Middle frontal gyrus (tissue), 1 donor: ENCODE data around the gene THBS4.

ENCODE experiments used
- DNase-seq: peaks from one replicate; pipeline ENCODE4 v3.0.0-alpha.2; 2015; ENCODE audit warnings: low spot score; ENCODE audit errors: extremely low spot score

Gene THBS4

DNA sequence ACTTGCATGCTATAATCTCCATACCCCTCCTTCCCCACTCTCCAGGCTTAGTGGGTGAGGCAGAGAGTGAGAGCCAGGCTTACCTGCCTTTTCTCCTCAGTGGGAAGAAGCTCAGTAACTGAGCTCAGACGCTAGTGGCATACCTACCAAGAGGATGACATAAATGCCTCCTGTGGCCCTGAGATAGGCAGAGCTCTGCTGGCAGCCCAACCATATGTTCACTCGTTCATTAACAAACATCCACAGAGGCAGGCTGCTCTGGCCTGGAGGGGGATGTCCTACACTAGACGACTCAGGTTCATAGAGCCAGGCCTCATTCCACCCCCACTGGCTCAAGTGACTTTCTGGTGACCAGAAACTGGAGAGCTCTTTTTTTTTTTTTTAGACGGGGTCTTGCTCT is 81.3 kb downstream of the THBS4 start:
- no peak for DNase-seq

DNA sequence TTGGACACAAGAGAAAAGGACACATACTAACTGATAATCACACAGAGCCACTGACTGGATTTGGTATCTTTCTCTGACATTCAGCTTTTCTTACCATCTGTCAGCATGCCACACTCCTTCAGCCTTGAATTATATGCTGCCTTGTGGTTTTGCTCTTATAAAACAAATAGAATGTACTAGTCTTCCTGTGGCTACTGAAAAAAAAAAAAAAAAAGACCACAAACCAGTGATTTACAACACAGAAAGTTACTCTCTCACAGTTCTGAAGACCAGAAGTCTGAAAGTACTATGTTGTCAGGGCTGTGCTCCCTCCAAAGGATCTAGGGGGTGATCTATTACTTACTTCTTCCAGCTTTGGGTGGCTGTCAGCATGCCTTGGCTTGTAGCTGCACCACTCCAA is 82.3 kb downstream of the THBS4 start:
- DNase-seq: no peak

DNA sequence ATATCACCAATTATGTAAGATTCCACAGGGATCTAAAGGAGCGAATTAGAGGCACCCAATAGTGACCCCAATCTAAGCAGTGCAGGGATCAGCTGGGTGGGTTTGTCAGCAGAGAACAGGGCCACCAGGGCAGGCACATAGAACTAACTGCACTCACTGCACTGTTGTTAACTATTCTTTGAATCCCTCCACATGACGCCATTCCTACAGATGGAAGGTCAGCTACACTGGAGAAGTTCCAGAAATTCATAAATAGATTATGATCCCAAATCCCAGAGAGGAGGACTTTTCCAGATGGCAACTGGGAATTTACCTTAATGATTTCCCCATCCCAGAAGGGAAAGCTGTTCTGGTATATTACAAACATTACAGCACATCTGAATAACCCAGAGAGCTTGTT is 84.2 kb downstream of the THBS4 start:
- no peak for DNase-seq

DNA sequence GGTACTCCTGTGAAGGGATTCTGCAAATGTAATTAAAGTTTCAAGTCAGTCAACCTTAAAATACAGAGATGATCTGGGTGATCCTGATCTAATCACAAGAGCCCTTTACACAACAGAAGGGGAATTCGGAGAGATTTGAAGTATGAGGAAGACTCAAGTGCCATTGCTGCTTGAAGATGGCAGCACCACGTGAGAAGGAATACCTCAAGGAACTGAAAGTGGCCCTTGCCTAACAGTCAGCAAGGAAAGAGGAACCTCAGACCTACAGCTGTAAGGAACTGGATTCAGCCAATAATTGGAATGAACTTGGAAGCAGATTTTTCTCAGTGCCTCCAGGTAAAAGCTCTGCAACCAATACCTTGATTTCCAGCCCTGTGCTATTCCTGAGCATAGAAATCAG is 87.4 kb downstream of the THBS4 start:
- no peak for DNase-seq

DNA sequence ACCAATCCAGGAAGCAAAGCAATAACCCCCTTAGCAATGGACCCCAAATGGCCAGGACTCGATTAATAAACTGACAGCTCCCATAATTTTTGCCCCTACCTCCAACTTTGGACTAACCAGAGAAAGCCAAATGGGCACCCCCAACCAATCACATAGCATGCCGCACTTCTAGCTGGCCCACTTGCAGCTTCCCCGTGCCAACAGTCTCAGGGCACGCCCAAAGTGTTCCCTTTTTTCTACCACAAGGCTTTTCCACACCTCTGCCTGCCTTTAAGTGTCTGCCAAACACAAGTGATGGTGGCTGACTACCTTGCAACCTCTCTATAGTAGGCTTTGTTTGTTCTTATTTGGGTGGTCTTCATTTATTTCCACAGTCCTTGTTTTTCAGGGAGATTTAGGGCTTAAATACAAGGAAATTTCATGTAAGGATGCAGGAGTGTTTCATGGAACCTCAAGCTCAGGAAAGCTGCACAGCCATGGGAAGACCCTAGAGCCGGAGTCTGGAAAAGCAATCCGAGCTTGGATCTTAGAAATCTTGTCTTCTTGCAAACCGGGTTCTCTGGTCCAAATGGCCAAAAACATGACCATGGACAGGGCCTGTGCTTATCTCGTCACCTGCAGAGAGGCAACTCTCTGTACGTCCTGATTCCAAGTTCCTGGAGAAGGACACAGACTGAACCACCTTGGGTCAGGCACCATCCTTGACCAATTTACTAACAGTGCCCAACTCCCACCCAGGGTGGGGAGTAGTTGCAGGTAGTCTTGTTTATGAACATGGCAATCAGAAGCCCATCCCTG is 89.2 kb downstream of the THBS4 start:
- DNase-seq: no peak

DNA sequence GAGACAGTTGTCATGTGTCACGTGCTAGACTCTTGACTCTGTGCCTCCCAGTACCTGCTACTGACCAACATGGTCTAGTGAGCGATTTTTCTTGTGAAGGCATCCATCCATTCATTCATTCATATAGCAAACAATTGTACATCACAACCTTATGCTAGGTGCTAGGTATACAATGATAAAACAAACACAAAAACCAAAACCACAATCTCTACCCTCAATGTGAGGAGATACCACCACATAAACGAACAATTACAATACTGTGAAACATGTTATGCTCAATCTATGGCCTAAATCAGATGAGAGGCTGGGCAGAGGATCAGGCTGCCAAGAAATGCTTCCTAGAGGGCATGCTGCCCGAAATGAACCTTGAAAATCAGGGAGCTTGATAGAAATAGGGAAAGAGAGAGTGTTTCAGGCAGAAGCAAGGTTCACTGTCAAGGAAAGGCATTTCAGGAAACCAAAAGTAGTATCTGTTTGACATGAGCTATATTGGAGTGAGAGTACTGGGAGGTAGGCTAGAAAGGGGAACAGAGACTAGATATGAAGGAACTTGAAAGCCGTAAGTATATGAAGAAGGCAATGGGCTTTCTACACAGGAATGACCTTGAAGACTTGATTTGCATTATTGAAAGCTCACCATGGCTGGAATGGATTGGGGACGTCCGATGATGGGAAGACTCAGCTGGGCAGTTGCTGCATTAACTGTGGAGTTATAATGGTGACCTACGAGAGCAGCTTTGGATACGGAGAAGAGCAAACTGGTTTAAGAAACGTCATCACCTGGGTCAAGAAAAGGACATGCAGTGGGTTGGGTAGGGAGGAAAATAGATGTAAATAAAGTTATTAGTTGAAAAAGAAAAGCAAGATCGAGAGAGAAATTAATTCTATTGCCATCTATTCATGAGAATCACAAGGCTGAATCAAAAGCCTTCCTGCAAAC is 90.1 kb downstream of the THBS4 start:
- DNase-seq: no peak

DNA sequence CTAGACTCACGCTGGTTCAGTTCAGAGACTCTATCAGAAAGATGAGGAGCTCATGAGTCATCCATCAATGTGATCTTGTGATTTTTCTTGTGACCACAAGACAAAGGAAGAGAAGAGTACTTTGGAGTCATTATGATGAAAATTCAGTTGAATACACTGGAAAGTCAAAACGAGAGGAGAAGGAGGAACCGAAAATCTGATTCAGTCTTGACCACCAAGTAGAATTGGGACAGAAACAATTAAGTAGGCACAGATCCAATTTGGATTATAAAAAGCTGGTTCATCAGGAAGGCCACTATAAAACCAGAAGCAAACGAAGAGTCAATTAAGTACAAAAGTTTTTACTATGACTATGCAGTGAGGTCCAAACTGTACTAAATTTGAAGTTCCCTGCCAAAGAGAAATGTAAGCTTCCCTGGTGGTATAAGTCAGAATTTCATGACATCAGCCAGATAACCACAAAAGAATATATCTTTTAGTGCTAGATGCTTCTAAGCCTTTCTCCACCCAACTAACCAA is 90.9 kb downstream of the THBS4 start:
- no peak for DNase-seq

DNA sequence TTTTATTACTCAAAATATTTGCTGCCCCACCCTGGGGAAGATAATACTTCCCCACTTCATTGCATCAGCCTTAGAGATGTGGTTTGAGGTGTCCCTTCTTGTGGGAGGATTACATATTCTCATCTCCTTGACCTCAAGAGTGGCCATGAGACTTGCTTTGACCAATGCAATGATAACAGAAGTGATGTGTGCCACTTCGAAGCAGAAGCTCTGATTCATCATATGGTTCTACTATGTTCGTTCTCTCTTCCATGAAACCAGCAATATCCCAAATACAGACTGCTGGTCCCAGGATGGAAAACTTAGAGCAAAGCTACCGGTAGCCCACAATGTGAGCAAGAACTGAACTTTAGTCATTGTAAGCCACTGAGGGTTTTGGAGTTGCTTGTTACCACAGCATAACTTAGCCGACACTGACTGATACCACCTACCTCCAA is 92.0 kb downstream of the THBS4 start:
- DNase-seq: no peak

DNA sequence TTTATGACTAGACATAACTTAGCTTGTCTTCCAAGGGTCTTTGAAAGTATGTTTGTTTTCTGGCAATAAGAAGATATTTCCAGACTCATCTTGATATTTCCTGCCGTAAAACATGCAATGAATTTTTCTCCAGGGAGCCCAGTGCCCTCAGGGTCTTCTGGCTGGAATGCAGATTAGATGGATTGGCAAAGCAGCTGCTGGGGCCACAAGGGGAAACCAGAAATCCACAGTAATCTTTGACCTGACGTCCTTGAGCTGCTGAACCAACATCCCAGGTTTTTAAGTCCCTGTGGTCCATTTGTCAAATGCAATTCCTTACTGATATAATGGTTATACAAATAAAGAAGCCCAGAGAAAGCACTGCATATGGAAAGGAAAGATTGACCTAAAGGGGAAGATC is 93.0 kb downstream of the THBS4 start:
- no peak for DNase-seq

DNA sequence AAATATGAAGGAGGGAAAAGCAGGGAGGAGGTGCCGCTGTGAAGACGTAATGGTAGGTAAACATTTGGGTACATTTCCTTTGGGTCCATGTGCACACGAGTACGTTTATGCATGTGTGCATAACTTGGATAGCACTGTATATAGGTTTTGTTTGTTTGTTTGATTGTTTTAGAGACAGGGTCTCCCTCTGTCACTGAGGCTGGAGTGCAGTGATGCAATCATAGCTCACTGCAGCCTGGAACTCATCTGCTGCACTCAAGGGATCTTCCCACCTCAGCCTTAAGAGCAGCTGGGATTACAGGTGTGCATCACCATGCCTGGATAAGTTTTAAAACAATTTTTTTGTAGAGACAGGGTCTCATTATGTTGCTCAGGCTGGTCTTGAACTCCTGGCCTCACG is 94.0 kb downstream of the THBS4 start:
- DNase-seq: no peak
